Uterus (tissue), 2 donors: ENCODE measurements around the gene ENGASE.

ENCODE experiments used
- POLR2A ChIP-seq, 2 donors: fragments of 450-650 bp; IDR thresholded peaks; one replicate each; pipeline ENCODE4 v1.6.1; 2016; ENCODE audit warnings: antibody characterized with exemption in 2 of 2, mild to moderate bottlenecking in 1 of 2, moderate library complexity in 1 of 2
- TF ChIP-seq, protein P1 (sequence below), 4 experiments: fragments of 200-600 bp in 2 of 4; fragments of 450-650 bp in 2 of 4; sonication (generic) in 2 of 4; IDR thresholded peaks; one replicate each; pipeline ENCODE4 v1.5.1; 2016 to 2019; ENCODE audit warnings: antibody characterized with exemption in 4 of 4, mild to moderate bottlenecking in 2 of 4, moderate library complexity in 1 of 4

DNA sequence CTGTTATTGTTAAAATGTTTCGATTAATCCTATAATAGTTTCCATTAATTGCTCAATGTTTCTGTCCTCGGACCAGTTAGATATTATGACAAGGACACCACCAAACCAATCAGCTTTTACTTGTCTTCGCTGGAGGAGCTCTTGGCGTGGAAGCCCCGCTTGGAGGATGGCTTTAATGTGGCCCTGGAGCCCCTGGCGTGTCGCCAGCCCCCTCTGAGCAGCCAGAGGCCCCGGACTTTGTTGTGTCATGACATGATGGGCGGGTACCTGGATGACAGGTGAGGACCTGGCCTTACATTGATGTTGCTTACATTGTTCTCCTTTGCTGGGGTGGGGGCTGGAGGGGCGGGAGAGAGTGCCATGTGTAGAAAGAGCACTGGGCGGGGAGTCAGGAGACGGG lies 3.0 kb downstream of the ENGASE start:
- TF ChIP-seq, protein P1, sequence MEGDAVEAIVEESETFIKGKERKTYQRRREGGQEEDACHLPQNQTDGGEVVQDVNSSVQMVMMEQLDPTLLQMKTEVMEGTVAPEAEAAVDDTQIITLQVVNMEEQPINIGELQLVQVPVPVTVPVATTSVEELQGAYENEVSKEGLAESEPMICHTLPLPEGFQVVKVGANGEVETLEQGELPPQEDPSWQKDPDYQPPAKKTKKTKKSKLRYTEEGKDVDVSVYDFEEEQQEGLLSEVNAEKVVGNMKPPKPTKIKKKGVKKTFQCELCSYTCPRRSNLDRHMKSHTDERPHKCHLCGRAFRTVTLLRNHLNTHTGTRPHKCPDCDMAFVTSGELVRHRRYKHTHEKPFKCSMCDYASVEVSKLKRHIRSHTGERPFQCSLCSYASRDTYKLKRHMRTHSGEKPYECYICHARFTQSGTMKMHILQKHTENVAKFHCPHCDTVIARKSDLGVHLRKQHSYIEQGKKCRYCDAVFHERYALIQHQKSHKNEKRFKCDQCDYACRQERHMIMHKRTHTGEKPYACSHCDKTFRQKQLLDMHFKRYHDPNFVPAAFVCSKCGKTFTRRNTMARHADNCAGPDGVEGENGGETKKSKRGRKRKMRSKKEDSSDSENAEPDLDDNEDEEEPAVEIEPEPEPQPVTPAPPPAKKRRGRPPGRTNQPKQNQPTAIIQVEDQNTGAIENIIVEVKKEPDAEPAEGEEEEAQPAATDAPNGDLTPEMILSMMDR (IDR thresholded peaks at IDR 0.05) = no peak
- no peak for TF ChIP-seq POLR2A (IDR thresholded peaks at IDR 0.05)
